ENCODE results near the gene STX4.

DNA sequence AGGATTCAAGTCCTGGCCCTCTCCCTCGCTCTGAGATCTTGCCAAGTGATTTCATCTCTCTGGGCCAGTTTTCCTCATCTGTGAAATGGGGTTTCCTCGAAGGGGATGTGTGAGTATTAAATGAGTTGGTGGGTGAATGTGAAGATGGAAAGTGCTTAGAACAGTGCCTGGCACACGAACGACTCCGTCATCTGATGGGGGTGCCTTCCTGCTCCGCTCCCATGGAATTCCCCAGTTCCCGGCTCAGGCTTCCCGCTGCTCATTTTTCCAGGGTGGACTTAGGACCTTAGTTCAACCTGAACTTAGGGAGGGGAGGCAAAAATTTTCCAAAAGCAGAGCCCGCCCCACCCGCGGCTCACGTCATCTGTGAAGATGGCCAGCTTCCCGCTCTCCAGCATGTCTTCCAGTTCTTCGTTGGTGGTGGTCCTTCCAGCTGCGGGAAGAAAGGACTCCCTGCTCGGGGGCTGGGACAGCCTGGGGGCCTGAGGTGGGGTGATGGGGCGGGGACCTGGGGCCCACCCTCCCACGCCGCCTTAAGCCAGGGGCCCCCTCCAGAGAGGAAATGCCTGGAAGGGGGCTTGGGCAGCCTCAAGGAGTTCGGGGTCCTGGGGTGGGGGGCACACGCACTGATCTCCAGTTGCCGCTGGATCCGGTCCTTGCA is 36.9 kb upstream of the STX4 start:
- TF ChIP-seq ATF1 (CRISPR knock-in tag; IDR thresholded peaks at IDR 0.05) (no peak), ATF1 (tag; IDR thresholded peaks at IDR 0.05) (peak; percentile 60), NCOA6 (IDR thresholded peaks at IDR 0.05) (no peak), JUNB (CRISPR knock-in tag; conservative IDR thresholded peaks at IDR 0.05) (no peak), FOXM1 (IDR thresholded peaks at IDR 0.05; ENCODE audit: low read depth) (no peak), FOXM1 (CRISPR knock-in tag; IDR thresholded peaks at IDR 0.05; ENCODE audit: low read depth) (no peak)

Measured in K562 (cell line).